ENCODE measurements around the gene LMX1B. TPM values are rescaled to one million over a fixed set of nuclear protein-coding genes. Genes with fewer than 3 reads are reported as not detected.

The LMX1B gene
- total and polyA plus RNA-seq, 2 donors (not counting 3 experiments of a cell fraction or from before 2014, with no cell fraction given): not detected

DNA sequence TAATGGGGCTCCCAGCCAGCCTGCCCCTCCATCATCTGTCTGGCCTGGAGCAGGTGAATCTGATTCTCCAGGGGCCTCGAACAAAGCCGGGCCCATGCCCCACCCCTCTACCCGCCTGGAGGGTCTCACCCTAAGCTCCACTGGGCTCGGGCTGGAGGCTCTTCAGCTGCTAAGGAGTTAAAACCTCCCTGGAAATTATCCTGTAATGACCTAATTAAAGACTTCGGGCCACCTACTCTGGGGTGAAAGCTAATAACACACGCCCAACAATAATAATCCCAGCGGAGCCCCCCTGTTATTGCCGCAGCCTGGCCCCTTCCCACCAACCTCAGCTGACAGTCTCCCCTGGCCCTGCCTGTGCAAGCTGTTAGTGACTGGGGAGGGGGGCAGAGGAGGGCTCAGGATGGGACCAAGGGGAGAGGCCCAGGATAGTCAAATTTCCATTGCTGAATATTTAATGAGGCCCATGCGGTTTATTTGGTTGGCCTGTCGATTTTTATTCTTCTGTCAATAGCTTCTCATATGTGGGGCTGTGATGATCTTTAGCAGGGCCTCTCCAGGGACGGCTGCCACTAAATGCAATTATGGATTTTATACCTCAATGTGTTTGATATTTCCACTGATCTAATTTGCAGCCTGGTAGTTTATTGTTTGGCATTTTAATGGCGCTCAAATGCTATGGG lies 25.7 kb downstream of the LMX1B start:
- no peak overlapping the region for H3K27ac ChIP-seq (ENCODE audit: insufficient read depth, low read depth, low read length)
- no peaks in the 10 kb centered on the region for H3K79me2 ChIP-seq (ENCODE audit: control insufficient read depth, insufficient read depth, low read length)
- no peak for TF ChIP-seq POLR2AphosphoS5 (IDR thresholded peaks at IDR 0.05; ENCODE audit: insufficient read depth, low read depth, low read length)
- TF ChIP-seq FOS (IDR thresholded peaks at IDR 0.05; ENCODE audit: borderline replicate concordance, insufficient read depth, low read length): no peak
- no peaks in the 10 kb centered on the region for H3K9me3 ChIP-seq (replicated peaks; ENCODE audit: control insufficient read depth, insufficient read depth, low read length)
- no TSS peak for BruUV-seq (replicated peaks)
- H3K9ac ChIP-seq (replicated peaks; ENCODE audit: extremely low read depth, insufficient read depth, low read length): no peak overlapping the region
- intact Hi-C loops (cut with micrococcal nuclease) (no loop called here), dilution Hi-C loops (cut with MboI; ENCODE audit: extremely low pct_ligation_motif_present, low sequenced_read_pairs) (no loop called here)
- CTCF ChIA-PET: interaction anchor here (0.6 to 4.4 kb wide), 5 partner anchors 8 to 51 kb away, joined by 3 to 19 read pairs (median 4); no protein-coding TSS in a partner anchor
- POLR2A ChIA-PET: no interaction called here
- H4K20me1 ChIP-seq (replicated peaks; ENCODE audit: control insufficient read depth, extremely low read depth, insufficient read depth, low read length): no peaks in the 10 kb centered on the region
- no peak overlapping the region for H3K4me3 ChIP-seq (replicated peaks in 1 of 3; ENCODE audit: insufficient read depth in 1 of 3, low read depth in 1 of 3, low read length in 3 of 3)
- DNase-seq (ENCODE audit: low read depth, low spot score) (no peak), FAIRE-seq (no peak)
- H3K4me1 ChIP-seq (ENCODE audit: control insufficient read depth, extremely low read depth, insufficient read depth, low read length): no peaks in the 10 kb centered on the region
- H3K9me1 ChIP-seq (replicated peaks; ENCODE audit: control insufficient read depth, extremely low read depth, insufficient read depth, low read length): no peaks in the 10 kb centered on the region
- H2AFZ ChIP-seq (ENCODE audit: low read depth, low read length): no peak overlapping the region
- no peaks in the 10 kb centered on the region for H3K36me3 ChIP-seq (ENCODE audit: control insufficient read depth in 2 of 2, extremely low read depth in 1 of 2, insufficient read depth in 2 of 2, low read length in 2 of 2)
- H3K27me3 ChIP-seq (ENCODE audit: control insufficient read depth in 2 of 2, insufficient read depth in 2 of 2, low read length in 2 of 2): peaks cover 49 to 61% of the 10 kb centered on the region in 2 experiments
- no peak overlapping the region for H3K4me2 ChIP-seq (ENCODE audit: insufficient read depth, low read length)

DNA sequence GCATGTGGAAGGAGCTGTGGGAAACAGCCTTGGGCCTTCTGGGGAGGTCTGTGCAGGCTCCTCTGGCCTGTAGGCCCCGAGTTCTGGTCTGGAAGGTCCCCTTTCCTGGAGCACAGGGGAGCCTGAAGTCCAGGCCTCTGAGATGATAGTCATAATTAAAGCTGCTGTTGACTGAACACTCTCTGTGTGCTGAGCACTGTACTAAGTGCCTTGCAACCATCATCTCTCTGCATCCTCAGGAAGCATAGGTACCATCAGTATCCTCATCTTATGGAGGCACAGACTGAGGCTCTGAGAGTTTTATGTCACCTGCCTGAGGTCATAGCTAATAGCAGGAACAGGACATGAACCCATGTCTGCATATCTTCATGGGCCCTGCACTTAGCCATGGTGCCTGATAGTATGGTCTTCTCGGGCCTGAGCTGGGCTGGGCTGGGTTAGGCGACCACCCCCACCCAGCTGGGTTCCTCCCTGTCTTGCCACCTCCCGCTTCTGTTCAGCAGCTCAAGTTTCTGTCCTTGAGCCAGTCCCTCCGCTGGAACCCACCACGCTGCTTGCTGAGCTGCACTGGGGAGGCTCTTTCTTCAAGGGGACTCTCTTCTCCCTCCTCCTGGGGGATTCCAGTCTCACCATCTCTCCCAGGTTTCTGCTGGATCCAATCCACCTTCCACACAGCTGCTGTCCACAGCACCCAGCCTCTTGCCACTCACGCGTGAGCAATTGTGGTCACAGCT lies 27.6 kb downstream of the LMX1B start:
- no peaks in the 10 kb centered on the region for H4K20me1 ChIP-seq (replicated peaks; ENCODE audit: control insufficient read depth, extremely low read depth, insufficient read depth, low read length)
- intact Hi-C loops (cut with micrococcal nuclease) (no loop called here), dilution Hi-C loops (cut with MboI; ENCODE audit: extremely low pct_ligation_motif_present, low sequenced_read_pairs) (no loop called here)
- BruUV-seq (replicated peaks): no TSS peak
- no peaks in the 10 kb centered on the region for H3K9me3 ChIP-seq (replicated peaks; ENCODE audit: control insufficient read depth, insufficient read depth, low read length)
- no peaks in the 10 kb centered on the region for H3K79me2 ChIP-seq (ENCODE audit: control insufficient read depth, insufficient read depth, low read length)
- H3K9ac ChIP-seq (replicated peaks; ENCODE audit: extremely low read depth, insufficient read depth, low read length): no peak overlapping the region
- H3K9me1 ChIP-seq (replicated peaks; ENCODE audit: control insufficient read depth, extremely low read depth, insufficient read depth, low read length): no peaks in the 10 kb centered on the region
- H3K27me3 ChIP-seq (ENCODE audit: control insufficient read depth in 2 of 2, insufficient read depth in 2 of 2, low read length in 2 of 2): peaks cover 54 to 77% of the 10 kb centered on the region in 2 experiments
- ChIA-PET POLR2A (no interaction called here), CTCF (interaction anchor here (1.1 to 4.4 kb wide), 4 partner anchors 9 to 61 kb away, joined by 3 to 19 read pairs (median 6); no protein-coding TSS in a partner anchor)
- DNase-seq (ENCODE audit: low read depth, low spot score) (no peak), FAIRE-seq (no peak)
- no peaks in the 10 kb centered on the region for H3K4me1 ChIP-seq (ENCODE audit: control insufficient read depth, extremely low read depth, insufficient read depth, low read length)
- no peak for TF ChIP-seq FOS (IDR thresholded peaks at IDR 0.05; ENCODE audit: borderline replicate concordance, insufficient read depth, low read length)
- no peak for TF ChIP-seq POLR2A (IDR thresholded peaks at IDR 0.05; ENCODE audit: low read depth, low read length)
- no peak for TF ChIP-seq JUN (IDR thresholded peaks at IDR 0.05; ENCODE audit: borderline replicate concordance, insufficient read depth, insufficient read length, low read depth)
- TF ChIP-seq, protein P1, sequence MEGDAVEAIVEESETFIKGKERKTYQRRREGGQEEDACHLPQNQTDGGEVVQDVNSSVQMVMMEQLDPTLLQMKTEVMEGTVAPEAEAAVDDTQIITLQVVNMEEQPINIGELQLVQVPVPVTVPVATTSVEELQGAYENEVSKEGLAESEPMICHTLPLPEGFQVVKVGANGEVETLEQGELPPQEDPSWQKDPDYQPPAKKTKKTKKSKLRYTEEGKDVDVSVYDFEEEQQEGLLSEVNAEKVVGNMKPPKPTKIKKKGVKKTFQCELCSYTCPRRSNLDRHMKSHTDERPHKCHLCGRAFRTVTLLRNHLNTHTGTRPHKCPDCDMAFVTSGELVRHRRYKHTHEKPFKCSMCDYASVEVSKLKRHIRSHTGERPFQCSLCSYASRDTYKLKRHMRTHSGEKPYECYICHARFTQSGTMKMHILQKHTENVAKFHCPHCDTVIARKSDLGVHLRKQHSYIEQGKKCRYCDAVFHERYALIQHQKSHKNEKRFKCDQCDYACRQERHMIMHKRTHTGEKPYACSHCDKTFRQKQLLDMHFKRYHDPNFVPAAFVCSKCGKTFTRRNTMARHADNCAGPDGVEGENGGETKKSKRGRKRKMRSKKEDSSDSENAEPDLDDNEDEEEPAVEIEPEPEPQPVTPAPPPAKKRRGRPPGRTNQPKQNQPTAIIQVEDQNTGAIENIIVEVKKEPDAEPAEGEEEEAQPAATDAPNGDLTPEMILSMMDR (IDR thresholded peaks at IDR 0.05; ENCODE audit: extremely low read depth in 1 of 2, insufficient read depth in 1 of 2, low read depth in 1 of 2, low read length in 2 of 2): no peak
- no peak for TF ChIP-seq MYC (IDR thresholded peaks at IDR 0.05; ENCODE audit: low read depth, low read length)
- TF ChIP-seq POLR2AphosphoS5 (IDR thresholded peaks at IDR 0.05; ENCODE audit: insufficient read depth, low read depth, low read length): no peak
- no peak for TF ChIP-seq EZH2 (IDR thresholded peaks at IDR 0.05; ENCODE audit: borderline replicate concordance, low read depth, low read length, severe bottlenecking)
- TF ChIP-seq GATA2 (IDR thresholded peaks at IDR 0.05; ENCODE audit: insufficient read depth, insufficient read length, low read depth, low read length): no peak
- TF ChIP-seq, protein P2, sequence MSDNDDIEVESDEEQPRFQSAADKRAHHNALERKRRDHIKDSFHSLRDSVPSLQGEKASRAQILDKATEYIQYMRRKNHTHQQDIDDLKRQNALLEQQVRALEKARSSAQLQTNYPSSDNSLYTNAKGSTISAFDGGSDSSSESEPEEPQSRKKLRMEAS (IDR thresholded peaks at IDR 0.05; ENCODE audit: insufficient read depth, insufficient read length): no peak
- H3K4me3 ChIP-seq (replicated peaks in 1 of 3; ENCODE audit: insufficient read depth in 1 of 3, low read depth in 1 of 3, low read length in 3 of 3): no peak overlapping the region
- no peaks in the 10 kb centered on the region for H3K36me3 ChIP-seq (ENCODE audit: control insufficient read depth in 2 of 2, extremely low read depth in 1 of 2, insufficient read depth in 2 of 2, low read length in 2 of 2)
- H3K27ac ChIP-seq (ENCODE audit: insufficient read depth, low read depth, low read length): no peak overlapping the region
- no peak overlapping the region for H2AFZ ChIP-seq (ENCODE audit: low read depth, low read length)
- no peak overlapping the region for H3K4me2 ChIP-seq (ENCODE audit: insufficient read depth, low read length)

All from endothelial cell of umbilical vein (primary cell).